Trophoblast cell (in vitro differentiated cells and primary cell): Measurements from ENCODE around the gene WNT1.

Experiments used
- DNase-seq, 2 donors: peaks; one replicate each; pipeline ENCODE4 v3.0.0-alpha.2; 2016
- H2AFZ ChIP-seq: 2 replicates; pipeline ENCODE4 v1.6.1; 2013; ENCODE audit warnings: low read length, moderate library complexity, mild to moderate bottlenecking; ENCODE audit not compliant: insufficient read depth, poor library complexity
- H2AK5ac ChIP-seq: 2 replicates; pipeline ENCODE4 v1.6.1; 2013; ENCODE audit warnings: mild to moderate bottlenecking, low read length
- H2BK120ac ChIP-seq: 2 replicates; pipeline ENCODE4 v1.6.1; 2013; ENCODE audit warnings: low read length, mild to moderate bottlenecking, moderate library complexity; ENCODE audit not compliant: insufficient read depth, poor library complexity
- H2BK12ac ChIP-seq: 2 replicates; pipeline ENCODE4 v1.6.1; 2013; ENCODE audit warnings: mild to moderate bottlenecking, low read length, moderate library complexity
- H2BK5ac ChIP-seq: 2 replicates; pipeline ENCODE4 v1.6.1; 2013; ENCODE audit warnings: low read length, low read depth, moderate library complexity, mild to moderate bottlenecking; ENCODE audit not compliant: poor library complexity
- H3K14ac ChIP-seq: 2 replicates; pipeline ENCODE4 v1.6.1; 2013; ENCODE audit warnings: mild to moderate bottlenecking, low read length
- H3K18ac ChIP-seq: 2 replicates; pipeline ENCODE4 v1.6.1; 2013; ENCODE audit warnings: mild to moderate bottlenecking, low read length
- H3K23ac ChIP-seq: 2 replicates; pipeline ENCODE4 v1.6.1; 2013; ENCODE audit warnings: low read length
- H3K27ac ChIP-seq: 2 replicates; pipeline ENCODE4 v1.5.1; 2013; ENCODE audit warnings: low read depth, mild to moderate bottlenecking, inconsistent platforms, low read length, moderate library complexity
- H3K27me3 ChIP-seq: 2 replicates; pipeline ENCODE4 v1.6.1; 2013; ENCODE audit warnings: inconsistent platforms, mild to moderate bottlenecking, low read length, moderate library complexity; ENCODE audit not compliant: insufficient read depth
- H3K36me3 ChIP-seq, 2 experiments: 1 replicate in 1 of 2; 2 replicates in 1 of 2; pipeline ENCODE4 v1.6.1; 2013; ENCODE audit warnings: low read length in 2 of 2, mild to moderate bottlenecking in 2 of 2, moderate library complexity in 1 of 2; ENCODE audit not compliant: insufficient read depth in 2 of 2, control insufficient read depth in 1 of 2
- H3K4ac ChIP-seq: 2 replicates; pipeline ENCODE4 v1.6.1; 2013; ENCODE audit warnings: low read depth, mild to moderate bottlenecking, low read length, moderate library complexity
- H3K4me1 ChIP-seq, 2 experiments: 1 replicate in 1 of 2; 2 replicates in 1 of 2; pipeline ENCODE4 v1.6.1; 2013; ENCODE audit warnings: low read length in 2 of 2, mild to moderate bottlenecking in 2 of 2, moderate library complexity in 1 of 2; ENCODE audit not compliant: insufficient read depth in 2 of 2, control insufficient read depth in 1 of 2
- H3K4me2 ChIP-seq: 2 replicates; pipeline ENCODE4 v1.6.1; 2013; ENCODE audit warnings: inconsistent platforms, mild to moderate bottlenecking, low read length, moderate library complexity
- H3K4me3 ChIP-seq: 2 replicates; pipeline ENCODE4 v1.5.1; 2013; ENCODE audit warnings: mild to moderate bottlenecking, low read depth, low read length, inconsistent platforms
- H3K79me1 ChIP-seq: one replicate; pipeline ENCODE4 v1.6.1; 2013; ENCODE audit warnings: low read length
- H3K79me2 ChIP-seq: 2 replicates; pipeline ENCODE4 v1.6.1; 2013; ENCODE audit warnings: low read length, mild to moderate bottlenecking; ENCODE audit not compliant: control insufficient read depth, insufficient read depth, poor library complexity
- H3K9ac ChIP-seq: 2 replicates; pipeline ENCODE4 v1.6.1; 2013; ENCODE audit warnings: mild to moderate bottlenecking, low read length
- H3K9me3 ChIP-seq: 2 replicates; pipeline ENCODE4 v1.6.1; 2013; ENCODE audit warnings: low read depth, mild to moderate bottlenecking, control low read depth, inconsistent platforms, low read length; ENCODE audit not compliant: insufficient read depth
- H4K12ac ChIP-seq: 2 replicates; pipeline ENCODE4 v1.6.1; 2013; ENCODE audit warnings: low read depth, mild to moderate bottlenecking, low read length, moderate library complexity
- H4K8ac ChIP-seq: 2 replicates; pipeline ENCODE4 v1.6.1; 2013; ENCODE audit warnings: low read depth, mild to moderate bottlenecking, low read length, moderate library complexity
- H4K91ac ChIP-seq: one replicate; pipeline ENCODE4 v1.6.1; 2013; ENCODE audit warnings: low read depth, mild to moderate bottlenecking, low read length, moderate library complexity
- WGBS: extraction: QIAGEN DNeasy Blood & Tissue Kit; methylation state at CpG from one replicate; pipeline ENCODE4 v1.1.7; 2013; ENCODE audit warnings: missing lambda C conversion rate; ENCODE audit not compliant: insufficient read length, insufficient coverage; ENCODE audit errors: extremely low coverage; 5-methylcytosine and 5-hydroxymethylcytosine counted together

The WNT1 gene

GRCh38 chr12:49008943-49009342 lies 30.8 kb downstream of the WNT1 start:
- no peaks in the 10 kb centered on the region for H3K9me3 ChIP-seq
- no peak overlapping the region for H3K9ac ChIP-seq
- H2BK12ac ChIP-seq = no peak overlapping the region
- H3K18ac ChIP-seq = no peak overlapping the region
- H2BK120ac ChIP-seq = no peak overlapping the region
- no peaks in the 10 kb centered on the region for H3K27me3 ChIP-seq
- no CpG with 5 or more reads among the region's 1 CpG for WGBS
- H3K4me2 ChIP-seq = no peak overlapping the region
- H3K79me1 ChIP-seq = no peaks in the 10 kb centered on the region
- no peaks in the 10 kb centered on the region for H3K4me1 ChIP-seq
- no peak overlapping the region for H3K14ac ChIP-seq
- no peak overlapping the region for H3K4ac ChIP-seq
- no peak overlapping the region for H4K8ac ChIP-seq
- no peak overlapping the region for H4K12ac ChIP-seq
- no peak overlapping the region for H4K91ac ChIP-seq
- no peak overlapping the region for H3K27ac ChIP-seq
- no peak overlapping the region for H2AK5ac ChIP-seq
- no peak overlapping the region for H2AFZ ChIP-seq
- no peak overlapping the region for H3K23ac ChIP-seq
- H3K79me2 ChIP-seq = no peaks in the 10 kb centered on the region
- H3K36me3 ChIP-seq = peaks cover 9 to 16% of the 10 kb centered on the region in 2 experiments
- no peak overlapping the region for H2BK5ac ChIP-seq
- no peak for DNase-seq
- H3K4me3 ChIP-seq = no peak overlapping the region

- H4K12ac ChIP-seq = no peak overlapping the region
- DNase-seq = no peak
- H3K4ac ChIP-seq = no peak overlapping the region
- no peak overlapping the region for H3K4me2 ChIP-seq
- no peak overlapping the region for H3K18ac ChIP-seq
- no peak overlapping the region for H3K23ac ChIP-seq
- H4K8ac ChIP-seq = no peak overlapping the region
- no peak overlapping the region for H3K27ac ChIP-seq
- no peaks in the 10 kb centered on the region for H3K79me2 ChIP-seq
- no CpG with 5 or more reads among the region's 3 CpGs for WGBS
- no peaks in the 10 kb centered on the region for H3K9me3 ChIP-seq
- H2BK12ac ChIP-seq = no peak overlapping the region
- no peaks in the 10 kb centered on the region for H3K79me1 ChIP-seq
- no peak overlapping the region for H2AFZ ChIP-seq
- H2BK120ac ChIP-seq = no peak overlapping the region
- H2AK5ac ChIP-seq = no peak overlapping the region
- H3K4me1 ChIP-seq = no peaks in the 10 kb centered on the region
- no peak overlapping the region for H3K9ac ChIP-seq
- no peak overlapping the region for H3K4me3 ChIP-seq
- no peak overlapping the region for H4K91ac ChIP-seq
- H3K36me3 ChIP-seq = peaks cover 7 to 8% of the 10 kb centered on the region in 2 experiments
- no peaks in the 10 kb centered on the region for H3K27me3 ChIP-seq
- no peak overlapping the region for H2BK5ac ChIP-seq
- no peak overlapping the region for H3K14ac ChIP-seq
Measured at GRCh38 chr12:49010092-49010668, 32.1 kb downstream of the WNT1 start.

- no peak overlapping the region for H2BK12ac ChIP-seq
- H3K4ac ChIP-seq = no peak overlapping the region
- no peak overlapping the region for H3K27ac ChIP-seq
- no peak overlapping the region for H3K9ac ChIP-seq
- peaks cover 0 to 1% of the 10 kb centered on the region in 2 experiments for H3K4me1 ChIP-seq
- H3K23ac ChIP-seq = no peak overlapping the region
- no peak overlapping the region for H3K18ac ChIP-seq
- H3K36me3 ChIP-seq = peaks cover 5 to 8% of the 10 kb centered on the region in 2 experiments
- H3K4me2 ChIP-seq = no peak overlapping the region
- H3K27me3 ChIP-seq = no peaks in the 10 kb centered on the region
- no peak overlapping the region for H4K91ac ChIP-seq
- no peak overlapping the region for H4K8ac ChIP-seq
- H2AFZ ChIP-seq = no peak overlapping the region
- DNase-seq = no peak
- H3K4me3 ChIP-seq = no peak overlapping the region
- H2BK120ac ChIP-seq = no peak overlapping the region
- H3K14ac ChIP-seq = no peak overlapping the region
- no peak overlapping the region for H2BK5ac ChIP-seq
- H3K9me3 ChIP-seq = no peaks in the 10 kb centered on the region
- no peak overlapping the region for H4K12ac ChIP-seq
- no peak overlapping the region for H2AK5ac ChIP-seq
- H3K79me2 ChIP-seq = no peaks in the 10 kb centered on the region
- H3K79me1 ChIP-seq = no peaks in the 10 kb centered on the region
Measured at GRCh38 chr12:49012739-49013138, 34.6 kb downstream of the WNT1 start.

DNA sequence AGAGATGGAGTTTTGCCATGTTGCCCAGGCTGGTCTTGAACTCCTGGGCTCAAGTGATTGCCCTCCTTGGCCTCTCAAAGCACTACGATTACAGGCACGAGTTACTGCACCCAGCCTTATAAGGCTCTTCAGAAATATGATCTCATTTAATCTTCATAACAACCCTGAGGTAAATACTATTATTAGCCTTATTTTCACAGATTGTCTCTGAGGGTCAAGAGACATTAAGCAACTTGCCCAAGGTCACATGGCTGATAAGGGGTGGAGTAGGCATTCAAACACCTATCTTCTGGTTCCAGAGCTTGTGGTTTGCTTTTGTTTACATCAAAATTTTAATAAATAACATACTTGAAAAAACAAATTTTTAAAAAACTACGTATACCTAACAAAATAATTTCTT lies 35.3 kb downstream of the WNT1 start:
- no peak for DNase-seq
- Histone ChIP-seq H3K9me3 (no peaks in the 10 kb centered on the region), H2AFZ (no peak overlapping the region), H3K23ac (no peak overlapping the region), H3K4me3 (no peak overlapping the region), H3K4me2 (no peak overlapping the region), H2BK5ac (no peak overlapping the region), H3K9ac (no peak overlapping the region), H3K4me1 (peaks cover 0 to 5% of the 10 kb centered on the region in 2 experiments), H3K14ac (no peak overlapping the region), H3K27ac (no peak overlapping the region), H2AK5ac (no peak overlapping the region), H3K79me1 (peaks cover 3% of the 10 kb centered on the region), H3K27me3 (no peaks in the 10 kb centered on the region), H4K91ac (no peak overlapping the region), H3K4ac (no peak overlapping the region), H4K12ac (no peak overlapping the region), H2BK12ac (no peak overlapping the region), H3K79me2 (peaks cover 6% of the 10 kb centered on the region), H3K18ac (no peak overlapping the region), H3K36me3 (peaks cover 5 to 8% of the 10 kb centered on the region in 2 experiments), H2BK120ac (no peak overlapping the region), H4K8ac (no peak overlapping the region)
- no CpG with 5 or more reads among the region's 3 CpGs for WGBS
